Activated gamma-delta T cell (primary cell): ENCODE data around the gene COX7A2L.

Experiments used
- DNase-seq: peaks from one replicate; lab custom pipeline; 2025; lab: John Stamatoyannopoulos, UW

Gene COX7A2L

DNA sequence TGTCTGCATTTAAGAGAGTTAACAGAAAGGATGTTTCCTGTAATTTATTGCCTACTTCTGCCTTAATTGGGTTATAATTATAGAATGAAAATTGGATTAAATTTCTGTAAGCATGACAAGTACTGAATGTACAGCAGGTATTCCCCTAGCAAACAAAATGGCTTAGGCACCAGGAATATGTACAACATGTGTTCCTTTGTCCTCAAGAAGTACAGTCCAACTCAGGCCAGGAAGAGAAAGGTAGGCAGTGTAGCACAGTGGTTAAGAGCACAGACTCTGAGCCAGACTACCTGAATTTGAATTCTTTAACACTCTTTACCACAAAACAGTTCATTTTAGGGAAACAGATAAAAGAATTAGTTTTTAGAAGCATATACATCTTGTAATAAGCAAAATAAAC, 43.1 kb downstream of the COX7A2L start:
- no peak for DNase-seq

DNA sequence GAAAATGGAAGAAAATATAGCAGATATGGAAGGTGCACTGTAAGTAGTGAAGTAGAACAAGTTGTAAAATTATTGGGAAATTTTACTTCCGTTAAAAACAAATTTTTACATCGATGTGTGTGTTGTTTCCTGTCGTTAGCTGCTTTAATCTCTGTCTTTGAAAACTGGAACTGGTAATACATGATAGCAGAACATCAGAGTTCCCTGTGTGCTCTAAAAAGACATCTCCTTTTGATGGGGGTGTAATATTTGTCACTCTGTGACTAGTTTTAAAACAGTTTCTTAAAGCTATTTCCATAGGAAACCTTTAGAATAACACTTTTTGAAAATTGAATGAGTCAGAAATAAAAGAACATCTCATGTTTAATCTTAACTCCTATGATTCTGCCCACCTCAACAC, 43.5 kb downstream of the COX7A2L start:
- DNase-seq, result no peak

DNA sequence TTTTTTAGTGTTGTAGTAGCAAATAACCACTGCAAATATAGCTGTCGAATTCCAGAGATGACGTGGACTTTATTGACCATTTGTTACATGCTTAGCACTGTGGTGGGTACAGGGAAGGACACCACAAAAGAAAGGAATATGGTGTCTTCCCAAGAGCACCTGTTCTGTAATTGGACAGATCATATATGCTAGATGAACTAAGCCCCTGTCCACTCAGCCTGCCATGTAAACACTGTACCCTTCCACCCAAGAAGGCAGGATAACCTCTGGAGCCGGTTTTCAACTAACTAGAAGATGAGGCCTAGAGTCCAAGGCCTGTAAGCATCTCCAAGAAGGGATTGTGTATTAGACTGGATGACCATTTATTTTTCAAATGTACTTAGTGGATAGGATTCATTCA, 44.1 kb downstream of the COX7A2L start:
- DNase-seq, result no peak

DNA sequence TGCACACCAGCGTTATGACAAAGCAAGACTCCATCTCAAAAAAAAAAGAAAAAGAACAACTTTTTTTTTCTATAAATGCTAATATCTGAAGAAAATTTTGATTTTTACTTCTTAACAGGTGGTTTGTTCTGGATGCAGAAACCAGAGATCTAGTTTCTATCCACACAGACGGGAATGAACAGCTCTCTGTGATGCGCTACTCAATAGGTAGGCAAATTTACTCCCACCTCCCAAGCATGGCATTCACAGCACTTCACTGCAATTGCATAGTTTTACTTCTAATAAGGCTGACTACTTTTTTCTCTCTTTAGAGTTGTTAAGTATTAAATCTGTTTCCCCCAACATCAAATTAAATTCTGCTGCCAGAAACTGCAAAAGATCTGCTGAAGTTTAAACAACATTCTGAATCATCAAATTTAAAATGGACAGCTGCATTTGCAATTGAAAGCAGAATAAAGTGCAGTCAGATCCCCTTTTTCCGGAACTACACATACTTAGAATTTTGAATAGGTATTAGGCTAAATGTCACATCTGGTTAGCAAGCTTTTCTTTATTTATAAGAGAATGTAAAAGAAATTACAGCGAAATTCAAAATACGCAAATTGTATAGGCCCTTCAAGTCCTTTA, 45.1 kb downstream of the COX7A2L start:
- DNase-seq, result no peak

DNA sequence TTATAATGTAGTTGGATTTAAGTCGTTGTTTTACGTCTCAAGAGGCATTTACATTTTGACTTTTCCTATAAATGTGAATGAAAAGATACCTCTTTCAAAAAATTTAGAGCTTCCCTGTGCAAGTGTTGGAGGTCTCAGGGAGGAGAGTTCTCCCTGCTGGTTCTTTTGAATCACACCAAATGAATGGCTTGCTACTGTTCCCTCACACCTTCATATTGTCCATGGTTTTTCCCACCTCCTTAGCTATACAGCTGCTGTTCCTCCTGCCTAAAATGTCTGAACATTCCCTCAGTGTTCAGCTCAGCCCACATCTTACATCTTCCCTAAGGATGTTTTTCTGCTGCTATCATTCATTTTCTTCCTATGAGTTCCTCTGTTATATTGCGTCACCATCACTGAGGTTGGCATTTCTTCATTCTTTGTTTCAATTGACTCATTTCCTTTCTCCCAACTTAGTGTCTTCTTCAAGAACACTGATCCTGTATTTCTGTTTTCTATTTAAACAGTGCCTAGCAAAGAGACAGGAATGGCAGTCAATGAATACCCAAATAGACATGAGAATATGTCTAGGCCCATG, 46.0 kb downstream of the COX7A2L start:
- DNase-seq, result no peak

DNA sequence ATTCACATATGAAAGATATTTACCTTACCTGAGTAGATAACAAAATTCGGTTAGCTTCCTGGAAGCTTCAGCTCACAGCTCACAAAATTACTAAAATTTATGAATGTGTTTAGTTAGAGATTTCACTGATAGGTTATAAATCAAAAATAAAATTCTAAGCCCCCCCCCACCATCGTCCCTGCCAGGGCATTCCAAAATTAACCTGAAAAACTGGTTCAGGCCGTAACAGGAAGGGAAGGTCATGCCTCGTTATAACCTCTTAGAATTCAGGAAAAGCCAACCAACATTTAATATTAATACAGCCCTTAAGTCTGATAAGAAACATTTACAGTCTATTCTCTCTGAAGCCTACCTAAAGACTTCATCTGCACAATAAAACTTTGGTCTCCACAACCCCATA, 48.9 kb downstream of the COX7A2L start:
- DNase-seq, result no peak

DNA sequence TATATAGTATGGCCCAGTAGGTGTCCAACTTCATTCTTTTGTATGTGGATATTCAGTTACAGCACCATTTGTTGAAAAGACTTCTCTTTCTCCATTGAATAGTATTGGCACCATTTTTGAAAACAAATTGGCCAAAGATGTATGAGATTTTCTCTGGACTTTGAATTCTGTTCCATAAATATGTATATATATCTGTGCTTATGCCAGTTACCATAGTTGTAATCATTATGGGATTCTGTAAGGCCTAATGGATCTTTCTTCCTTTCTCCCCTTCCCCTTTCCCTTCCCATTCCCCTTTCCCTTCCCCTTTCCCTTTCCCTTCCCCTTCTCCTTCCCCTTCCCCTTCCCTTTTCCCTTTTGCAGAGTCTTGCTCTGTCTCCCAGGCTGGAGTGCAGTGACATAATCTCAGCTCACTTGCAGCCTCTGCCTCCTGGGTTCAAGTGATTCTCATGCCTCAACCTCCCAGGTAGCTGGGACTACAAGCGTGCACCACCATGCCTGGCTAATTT, 51.0 kb downstream of the COX7A2L start:
- DNase-seq, result no peak

DNA sequence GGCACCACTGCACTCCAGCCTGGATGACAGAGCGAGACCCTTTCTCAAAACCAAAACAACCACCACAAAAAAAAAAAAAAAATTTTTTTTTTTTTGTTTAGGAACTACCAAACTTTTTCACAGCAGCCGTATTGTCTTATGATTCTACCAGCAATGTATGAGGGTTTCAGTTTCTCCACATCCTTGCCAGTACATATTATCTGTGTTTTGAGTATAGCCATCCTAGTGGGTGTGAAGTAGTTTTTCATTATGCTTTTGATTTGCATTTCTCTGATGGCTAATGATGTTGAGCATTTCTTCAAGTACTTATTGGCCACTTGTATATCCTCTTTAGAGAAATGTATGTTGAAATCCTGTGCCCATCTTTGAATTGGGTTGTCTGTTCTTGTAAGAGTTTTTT, 51.7 kb downstream of the COX7A2L start:
- DNase-seq, result no peak

DNA sequence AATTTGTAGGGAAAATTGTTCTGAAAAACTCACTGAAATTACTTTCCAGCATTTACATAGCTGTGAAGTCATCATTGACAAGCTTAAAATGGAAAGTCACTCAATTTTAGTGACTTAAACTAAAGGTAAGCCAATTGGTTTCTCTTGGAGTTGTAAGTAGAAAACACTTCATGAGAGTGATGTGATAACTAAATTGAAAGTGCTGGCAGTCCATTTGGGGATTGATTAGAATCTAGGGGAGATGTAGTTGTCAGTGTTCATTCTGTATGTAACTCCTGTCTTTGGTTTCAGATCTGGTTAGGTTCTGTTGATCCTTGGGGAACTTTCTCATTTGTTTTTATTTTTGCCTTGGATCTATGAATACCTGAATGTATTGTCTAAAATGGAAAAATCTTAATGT, 53.8 kb downstream of the COX7A2L start:
- no peak for DNase-seq

DNA sequence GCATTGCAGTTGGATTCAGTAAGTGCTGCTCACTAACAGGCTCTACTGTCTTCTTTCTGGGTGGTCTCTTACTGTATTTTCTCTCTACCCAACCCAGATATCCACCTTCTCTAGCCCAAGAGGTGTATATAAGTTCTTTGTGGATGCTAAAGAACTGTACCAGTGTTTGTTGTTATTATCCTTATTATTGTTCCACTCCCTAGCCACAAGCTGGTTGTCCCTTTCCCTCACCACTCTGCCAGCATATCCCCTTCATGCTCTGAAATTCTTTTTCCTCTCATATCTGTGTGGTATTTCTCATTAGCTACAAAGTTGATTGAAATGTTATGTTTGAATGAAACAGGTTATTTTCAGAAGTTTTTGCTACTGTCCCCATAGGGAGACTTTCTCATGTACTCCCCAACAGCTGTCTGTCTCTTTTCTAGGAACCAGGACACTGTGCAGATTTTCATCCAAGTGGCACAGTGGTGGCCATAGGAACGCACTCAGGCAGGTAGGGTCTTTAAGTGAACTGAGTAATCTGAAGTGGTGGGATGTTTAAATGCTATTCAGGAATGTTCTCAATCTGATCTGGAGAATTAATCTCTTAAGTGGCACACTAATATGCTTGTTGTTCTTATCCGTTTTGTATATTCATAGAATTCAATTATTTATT, 56.8 kb downstream of the COX7A2L start:
- DNase-seq, result no peak

DNA sequence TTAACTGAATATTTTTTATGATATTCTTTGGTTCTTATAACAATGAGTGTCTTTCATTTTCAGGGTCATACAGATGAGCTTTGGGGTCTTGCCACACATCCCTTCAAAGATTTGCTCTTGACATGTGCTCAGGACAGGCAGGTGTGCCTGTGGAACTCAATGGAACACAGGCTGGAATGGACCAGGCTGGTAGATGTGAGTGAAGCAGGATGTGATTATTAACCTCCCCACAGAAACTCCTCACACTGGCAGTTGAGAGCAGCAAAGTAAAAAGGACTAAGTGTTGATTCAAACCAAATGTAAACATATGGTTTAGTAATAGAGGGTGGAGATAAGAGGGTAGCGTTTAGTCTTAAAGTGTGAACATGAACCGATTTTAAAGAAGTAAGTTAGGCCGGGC, 57.8 kb downstream of the COX7A2L start:
- no peak for DNase-seq

DNA sequence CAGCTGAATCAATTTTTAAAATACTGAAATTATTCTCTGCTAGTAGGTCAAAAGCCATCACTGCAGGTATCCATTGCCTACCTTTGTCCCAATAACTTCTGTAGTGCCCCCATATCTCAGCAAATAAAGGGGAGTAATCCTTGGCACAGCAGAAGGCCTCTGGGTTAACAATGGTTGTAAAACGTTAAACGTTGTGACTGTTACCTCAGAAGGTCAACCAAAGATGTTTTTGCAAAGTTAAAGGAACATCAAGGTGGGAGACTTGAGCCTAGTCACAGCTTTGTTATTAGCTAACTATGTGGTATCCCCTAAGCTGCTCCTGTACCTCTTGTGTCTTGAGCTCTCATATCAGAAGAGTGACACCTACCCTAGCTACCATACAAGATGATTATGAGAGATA, 60.5 kb downstream of the COX7A2L start:
- DNase-seq, result no peak
